Endothelial cell of umbilical vein (primary cell): Measurements from ENCODE around the gene ALB.

Experiments used
- EZH2 ChIP-seq: IDR thresholded peaks from 2 replicates; pipeline ENCODE4 v1.6.1; 2012; ENCODE audit warnings: borderline replicate concordance, low read depth, mild to moderate bottlenecking, moderate library complexity, low read length, inconsistent platforms; ENCODE audit not compliant: severe bottlenecking
- MYC ChIP-seq: IDR thresholded peaks from one replicate; pipeline ENCODE4 v1.6.1; 2011; ENCODE audit warnings: mild to moderate bottlenecking, low read depth, low read length
- POLR2A ChIP-seq: IDR thresholded peaks from 2 replicates; pipeline ENCODE4 v1.6.1; 2012; ENCODE audit warnings: low read depth, mild to moderate bottlenecking, control low read depth, low read length
- POLR2AphosphoS5 ChIP-seq: IDR thresholded peaks from 2 replicates; pipeline ENCODE4 v1.6.1; 2012; ENCODE audit warnings: low read depth, mild to moderate bottlenecking, control low read depth, low read length, moderate library complexity; ENCODE audit not compliant: insufficient read depth
- TF ChIP-seq, protein P1 (sequence below), 2 donors: IDR thresholded peaks; 1 replicate in 1 of 2; 2 replicates in 1 of 2; pipeline ENCODE4 v1.5.1; 2011; ENCODE audit warnings: low read length in 2 of 2, mild to moderate bottlenecking in 2 of 2, moderate library complexity in 2 of 2, control low read depth in 1 of 2, inconsistent platforms in 1 of 2, low read depth in 1 of 2; ENCODE audit not compliant: insufficient read depth in 1 of 2; ENCODE audit errors: extremely low read depth in 1 of 2

DNA sequence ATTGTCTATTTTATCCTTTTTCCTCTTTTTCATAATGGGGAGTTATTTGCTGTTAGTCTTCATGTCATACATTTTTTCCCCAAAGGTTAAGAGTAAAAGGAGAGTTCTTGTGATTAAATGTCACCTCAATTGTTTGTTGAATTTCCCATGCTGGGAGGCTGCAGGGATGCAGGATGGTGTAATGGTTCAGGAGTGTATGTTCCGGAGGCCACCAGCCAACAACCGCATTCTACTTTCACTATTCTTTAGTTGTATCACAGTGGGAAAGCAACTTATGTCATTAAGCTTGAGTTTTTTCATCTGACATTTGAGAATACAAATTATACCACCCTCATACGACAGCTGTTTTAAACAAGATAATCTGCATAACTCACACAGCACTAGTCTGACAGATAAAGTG is 47.3 kb downstream of the ALB start:
- TF ChIP-seq EZH2, result no peak
- TF ChIP-seq MYC, result no peak
- TF ChIP-seq, protein P1, sequence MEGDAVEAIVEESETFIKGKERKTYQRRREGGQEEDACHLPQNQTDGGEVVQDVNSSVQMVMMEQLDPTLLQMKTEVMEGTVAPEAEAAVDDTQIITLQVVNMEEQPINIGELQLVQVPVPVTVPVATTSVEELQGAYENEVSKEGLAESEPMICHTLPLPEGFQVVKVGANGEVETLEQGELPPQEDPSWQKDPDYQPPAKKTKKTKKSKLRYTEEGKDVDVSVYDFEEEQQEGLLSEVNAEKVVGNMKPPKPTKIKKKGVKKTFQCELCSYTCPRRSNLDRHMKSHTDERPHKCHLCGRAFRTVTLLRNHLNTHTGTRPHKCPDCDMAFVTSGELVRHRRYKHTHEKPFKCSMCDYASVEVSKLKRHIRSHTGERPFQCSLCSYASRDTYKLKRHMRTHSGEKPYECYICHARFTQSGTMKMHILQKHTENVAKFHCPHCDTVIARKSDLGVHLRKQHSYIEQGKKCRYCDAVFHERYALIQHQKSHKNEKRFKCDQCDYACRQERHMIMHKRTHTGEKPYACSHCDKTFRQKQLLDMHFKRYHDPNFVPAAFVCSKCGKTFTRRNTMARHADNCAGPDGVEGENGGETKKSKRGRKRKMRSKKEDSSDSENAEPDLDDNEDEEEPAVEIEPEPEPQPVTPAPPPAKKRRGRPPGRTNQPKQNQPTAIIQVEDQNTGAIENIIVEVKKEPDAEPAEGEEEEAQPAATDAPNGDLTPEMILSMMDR (IDR thresholded peaks at IDR 0.05; ENCODE audit: extremely low read depth in 1 of 2, insufficient read depth in 1 of 2, low read depth in 1 of 2, low read length in 2 of 2), result no peak
- TF ChIP-seq POLR2A, result no peak
- TF ChIP-seq POLR2AphosphoS5, result no peak
